Chondrocyte (in vitro differentiated cells): ENCODE data around the gene ZW10. TPM values are rescaled to one million over a fixed set of nuclear protein-coding genes. Genes with fewer than 3 reads are reported as not detected.

Experiments
- DNase-seq: peaks from one replicate; pipeline ENCODE4 v3.0.0; 2021; ENCODE audit warnings: mixed read lengths, low spot score
- H3K27ac Mint-ChIP-seq: one replicate; pipeline ENCODE4 v1.8.0; 2021; ENCODE audit warnings: mild to moderate bottlenecking, moderate library complexity, mixed read lengths; ENCODE audit not compliant: unreplicated experiment
- H3K27me3 Mint-ChIP-seq: 2 replicates; pipeline ENCODE4 v1.8.0; 2021; ENCODE audit warnings: low read depth, mixed read lengths
- H3K36me3 Mint-ChIP-seq: 2 replicates; pipeline ENCODE4 v1.8.0; 2021; ENCODE audit warnings: low read depth, mixed read lengths
- H3K4me1 Mint-ChIP-seq: 2 replicates; pipeline ENCODE4 v1.8.0; 2021; ENCODE audit warnings: low read depth, mild to moderate bottlenecking, mixed read lengths
- H3K4me3 Mint-ChIP-seq: one replicate; pipeline ENCODE4 v1.8.0; 2021; ENCODE audit warnings: mild to moderate bottlenecking, moderate library complexity, mixed read lengths; ENCODE audit not compliant: unreplicated experiment
- H3K9me3 Mint-ChIP-seq: 2 replicates; pipeline ENCODE4 v1.8.0; 2021; ENCODE audit warnings: low read depth, mixed read lengths
- CTCF ChIP-seq: fragments of 200-600 bp; sonication (generic); IDR thresholded peaks from 2 replicates; pipeline ENCODE4 v1.5.0; 2021; ENCODE audit warnings: antibody characterized with exemption, mild to moderate bottlenecking, moderate library complexity
- total RNA-seq: library from RNA; stranded (reverse); gene quantifications from 3 replicates; pipeline ENCODE4 v1.2.1, GENCODE V29; 2021

ZW10 gene
- total RNA-seq, 1 donor from 2014 or later = 11.7 TPM

- H3K27ac Mint-ChIP-seq = no peak overlapping the region
- peaks cover 31% of the 10 kb centered on the region for H3K36me3 Mint-ChIP-seq
- no peak overlapping the region for H3K4me3 Mint-ChIP-seq
- TF ChIP-seq CTCF = no peak
- DNase-seq = no peak
- H3K9me3 Mint-ChIP-seq = no peaks in the 10 kb centered on the region
- H3K4me1 Mint-ChIP-seq = peaks cover 27% of the 10 kb centered on the region
- H3K27me3 Mint-ChIP-seq = no peaks in the 10 kb centered on the region
Measured at GRCh38 chr11:113808931-113809330, 35.4 kb upstream of the ZW10 start.

- peak; percentile 72 for TF ChIP-seq CTCF
- H3K36me3 Mint-ChIP-seq = peaks cover 37% of the 10 kb centered on the region
- peak overlapping the region; percentile 68 for H3K27ac Mint-ChIP-seq
- DNase-seq = no peak
- no peak overlapping the region for H3K4me3 Mint-ChIP-seq
- peaks cover 21% of the 10 kb centered on the region for H3K4me1 Mint-ChIP-seq
- H3K9me3 Mint-ChIP-seq = no peaks in the 10 kb centered on the region
- no peaks in the 10 kb centered on the region for H3K27me3 Mint-ChIP-seq
Measured at GRCh38 chr11:113806406-113806805, 32.9 kb upstream of the ZW10 start.

GRCh38 chr11:113805640-113806039 lies 32.1 kb upstream of the ZW10 start:
- H3K4me3 Mint-ChIP-seq = no peak overlapping the region
- peaks cover 38% of the 10 kb centered on the region for H3K36me3 Mint-ChIP-seq
- H3K27ac Mint-ChIP-seq = no peak overlapping the region
- peaks cover 21% of the 10 kb centered on the region for H3K4me1 Mint-ChIP-seq
- H3K27me3 Mint-ChIP-seq = no peaks in the 10 kb centered on the region
- TF ChIP-seq CTCF = no peak
- H3K9me3 Mint-ChIP-seq = no peaks in the 10 kb centered on the region
- DNase-seq = no peak

GRCh38 chr11:113802621-113803020 lies 29.1 kb upstream of the ZW10 start:
- Mint-ChIP-seq H3K27me3 (no peaks in the 10 kb centered on the region), H3K36me3 (peaks cover 31% of the 10 kb centered on the region), H3K27ac (no peak overlapping the region), H3K4me3 (no peak overlapping the region), H3K4me1 (peaks cover 21% of the 10 kb centered on the region), H3K9me3 (no peaks in the 10 kb centered on the region)
- DNase-seq = no peak
- no peak for TF ChIP-seq CTCF

GRCh38 chr11:113796663-113797259 lies 23.3 kb upstream of the ZW10 start:
- peak; percentile 82 for TF ChIP-seq CTCF
- no peak for DNase-seq
- peaks cover 14% of the 10 kb centered on the region for H3K36me3 Mint-ChIP-seq
- H3K27me3 Mint-ChIP-seq = no peaks in the 10 kb centered on the region
- H3K27ac Mint-ChIP-seq = no peak overlapping the region
- no peaks in the 10 kb centered on the region for H3K4me1 Mint-ChIP-seq
- H3K4me3 Mint-ChIP-seq = no peak overlapping the region
- H3K9me3 Mint-ChIP-seq = no peaks in the 10 kb centered on the region
